HG03045 (cell line): ENCODE data around the gene XPO4.

Experiments
- ATAC-seq: cut with Tn5 transposase; IDR thresholded peaks from one replicate; pipeline ENCODE4 v1.9.1; 2021; ENCODE audit warnings: mild to moderate bottlenecking, moderate library complexity; ENCODE audit not compliant: unreplicated experiment

Gene XPO4

DNA sequence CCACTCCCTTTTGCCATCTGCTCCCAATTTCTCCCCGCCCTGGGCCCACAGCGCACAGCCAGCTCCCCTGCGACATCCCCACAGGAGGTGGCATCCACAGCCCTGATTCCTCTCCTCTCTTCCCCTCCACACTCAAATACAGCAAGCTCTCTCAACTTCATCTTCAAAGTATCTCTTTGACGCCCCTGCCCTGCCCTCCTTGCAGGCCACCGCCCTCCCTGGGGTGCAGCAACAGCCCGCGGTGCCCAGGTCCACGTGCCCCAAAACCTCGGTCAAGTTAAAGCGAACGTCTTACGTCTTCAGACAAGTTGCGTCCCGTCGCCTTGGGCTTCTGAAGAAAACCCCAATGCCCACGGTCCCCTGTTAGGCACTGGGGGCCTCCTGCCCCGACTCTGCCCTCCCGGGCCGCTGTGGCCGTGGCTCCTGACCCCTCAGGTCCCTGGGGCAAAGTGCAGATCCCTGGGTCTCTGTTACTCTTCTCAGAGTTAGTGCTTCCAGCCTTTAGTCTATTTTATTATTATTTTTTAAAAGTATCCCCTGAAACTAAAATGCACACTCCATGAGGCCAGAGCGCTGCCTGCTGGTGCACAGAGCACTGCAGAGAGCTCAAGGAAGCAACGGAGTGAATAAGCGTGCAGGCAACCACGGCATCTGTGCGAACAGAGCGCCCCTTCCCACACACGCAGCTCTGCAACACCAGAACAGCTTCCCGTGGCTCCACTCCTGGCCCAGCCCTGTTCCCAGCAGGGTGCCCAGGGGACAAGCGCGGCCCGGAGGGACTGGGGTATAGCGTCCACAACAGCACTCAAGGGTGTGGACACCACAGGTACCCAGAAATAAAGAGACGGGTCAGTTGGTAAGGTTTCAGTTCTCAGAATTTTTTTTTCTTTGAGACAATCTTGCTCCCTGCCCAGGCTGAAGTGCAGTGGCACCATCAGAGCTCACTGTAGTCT lies 172.6 kb downstream of the XPO4 start:
- ATAC-seq: no peak

- ATAC-seq: no peak
These were observed 173.8 kb downstream of the XPO4 start for GRCh38 chr13:20728579-20729311.

GRCh38 chr13:20727856-20728255 lies 174.7 kb downstream of the XPO4 start:
- no peak for ATAC-seq
